ENCODE data around the gene ZFAND3.

ZFAND3 gene

GRCh38 chr6:38141085-38141484, 321.6 kb downstream of the ZFAND3 start:
- DNase-seq: peak; percentile 29

- DNase-seq: no peak
These were observed 322.2 kb downstream of the ZFAND3 start for GRCh38 chr6:38141716-38142115.

- no peak for DNase-seq
These were observed 322.8 kb downstream of the ZFAND3 start for GRCh38 chr6:38142178-38142902.

GRCh38 chr6:38143191-38144150, 323.9 kb downstream of the ZFAND3 start:
- peak; percentile 70 for DNase-seq

- DNase-seq: no peak
These were observed 324.9 kb downstream of the ZFAND3 start for GRCh38 chr6:38144365-38144945.

- no peak for DNase-seq
These were observed 326.6 kb downstream of the ZFAND3 start for GRCh38 chr6:38146021-38146733.

- no peak for DNase-seq
These were observed 327.2 kb downstream of the ZFAND3 start for GRCh38 chr6:38146734-38147027.

GRCh38 chr6:38148606-38149005, 329.1 kb downstream of the ZFAND3 start:
- no peak for DNase-seq

GRCh38 chr6:38149531-38149930, 330.0 kb downstream of the ZFAND3 start:
- no peak for DNase-seq

- no peak for DNase-seq
These were observed 330.5 kb downstream of the ZFAND3 start for GRCh38 chr6:38150021-38150420.

- DNase-seq: no peak
These were observed 331.3 kb downstream of the ZFAND3 start for GRCh38 chr6:38150681-38151296.

GRCh38 chr6:38151580-38152500, 332.3 kb downstream of the ZFAND3 start:
- DNase-seq: no peak

- no peak for DNase-seq
These were observed 333.1 kb downstream of the ZFAND3 start for GRCh38 chr6:38152620-38153019.

GRCh38 chr6:38153076-38153797, 333.7 kb downstream of the ZFAND3 start:
- no peak for DNase-seq

GRCh38 chr6:38153798-38154345, 334.3 kb downstream of the ZFAND3 start:
- DNase-seq: no peak

GRCh38 chr6:38154731-38155130, 335.2 kb downstream of the ZFAND3 start:
- DNase-seq: no peak

- no peak for DNase-seq
These were observed 335.6 kb downstream of the ZFAND3 start for GRCh38 chr6:38155144-38155543.

GRCh38 chr6:38155621-38156204, 336.2 kb downstream of the ZFAND3 start:
- no peak for DNase-seq

GRCh38 chr6:38156818-38157565, 337.5 kb downstream of the ZFAND3 start:
- DNase-seq: no peak
